GM18498 (cell line): Measurements from ENCODE around the gene IRF4.
A peak's percentile ranks its signal among the peaks of the same experiment; 100 is the strongest.
"Not testable (repeated sequence)": the region's sequence is repeated elsewhere in the genome, so short reads cannot be mapped to it uniquely, and the experiment has no call there.

Source experiments
- ATAC-seq: cut with Tn5 transposase; IDR thresholded peaks from one replicate; pipeline ENCODE4 v1.9.1; 2021; ENCODE audit warnings: mild to moderate bottlenecking, moderate library complexity; ENCODE audit not compliant: unreplicated experiment

IRF4 gene

GRCh38 chr6:411402-412145, 20.0 kb downstream of the IRF4 start:
- no peak for ATAC-seq

GRCh38 chr6:412146-412886, 20.8 kb downstream of the IRF4 start:
- no peak for ATAC-seq

- ATAC-seq: no peak
These were observed 22.9 kb downstream of the IRF4 start for GRCh38 chr6:414447-414846.

- no peak for ATAC-seq
These were observed 23.5 kb downstream of the IRF4 start for GRCh38 chr6:415087-415486.

- no peak for ATAC-seq
These were observed 29.7 kb downstream of the IRF4 start for GRCh38 chr6:421211-421610.

GRCh38 chr6:422433-423054, 31.0 kb downstream of the IRF4 start:
- ATAC-seq: peak; percentile 75

- no peak for ATAC-seq
These were observed 31.7 kb downstream of the IRF4 start for GRCh38 chr6:423055-423798.

- ATAC-seq: no peak
These were observed 32.3 kb downstream of the IRF4 start for GRCh38 chr6:423799-424345.

GRCh38 chr6:424741-425417, 33.3 kb downstream of the IRF4 start:
- no peak for ATAC-seq

GRCh38 chr6:425418-425788, 33.9 kb downstream of the IRF4 start:
- not testable (repeated sequence) for ATAC-seq

GRCh38 chr6:426198-426738, 34.7 kb downstream of the IRF4 start:
- not testable (repeated sequence) for ATAC-seq

GRCh38 chr6:428047-428603, 36.6 kb downstream of the IRF4 start:
- no peak for ATAC-seq

- ATAC-seq: no peak
These were observed 38.1 kb downstream of the IRF4 start for GRCh38 chr6:429515-430121.

- peak; percentile 39 for ATAC-seq
These were observed 40.0 kb downstream of the IRF4 start for GRCh38 chr6:431504-431903.

- no peak for ATAC-seq
These were observed 40.4 kb downstream of the IRF4 start for GRCh38 chr6:431986-432385.

GRCh38 chr6:434051-434705, 42.6 kb downstream of the IRF4 start:
- ATAC-seq: no peak

- ATAC-seq: no peak
These were observed 44.1 kb downstream of the IRF4 start for GRCh38 chr6:435441-436307.
